NCI-H1694 treated with DMSO at 0.1 percent for 48 hours (cell line): ENCODE measurements around the gene MPDZ.
A peak's percentile ranks its signal among the peaks of the same experiment; 100 is the strongest.

Source experiments
- DNase-seq: peaks from one replicate; lab custom pipeline; 2025; lab: John Stamatoyannopoulos, UW

MPDZ gene

DNA sequence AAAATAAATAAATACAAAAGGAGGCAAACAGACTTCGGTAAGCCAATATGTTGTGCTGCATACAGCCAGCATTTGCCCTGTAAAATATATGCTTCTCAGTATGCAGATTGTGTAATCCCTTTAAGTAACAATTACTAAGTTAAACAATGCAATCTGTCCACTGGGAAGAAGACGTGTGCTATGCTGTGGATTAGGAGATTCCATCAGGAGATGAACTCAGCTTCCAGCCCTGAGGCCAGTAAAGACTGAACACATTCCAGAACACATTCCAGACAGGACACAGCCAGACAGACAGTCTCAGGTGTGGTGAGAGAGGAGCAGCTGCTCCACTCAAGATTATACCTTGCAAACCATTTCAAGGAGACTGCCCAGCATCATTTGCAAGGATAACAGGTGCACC lies 97.8 kb downstream of the MPDZ start:
- DNase-seq = no peak

- DNase-seq = no peak
Measured at GRCh38 chr9:13179257-13179656, 100.2 kb downstream of the MPDZ start.

GRCh38 chr9:13175732-13176131 lies 103.8 kb downstream of the MPDZ start:
- DNase-seq = no peak

DNA sequence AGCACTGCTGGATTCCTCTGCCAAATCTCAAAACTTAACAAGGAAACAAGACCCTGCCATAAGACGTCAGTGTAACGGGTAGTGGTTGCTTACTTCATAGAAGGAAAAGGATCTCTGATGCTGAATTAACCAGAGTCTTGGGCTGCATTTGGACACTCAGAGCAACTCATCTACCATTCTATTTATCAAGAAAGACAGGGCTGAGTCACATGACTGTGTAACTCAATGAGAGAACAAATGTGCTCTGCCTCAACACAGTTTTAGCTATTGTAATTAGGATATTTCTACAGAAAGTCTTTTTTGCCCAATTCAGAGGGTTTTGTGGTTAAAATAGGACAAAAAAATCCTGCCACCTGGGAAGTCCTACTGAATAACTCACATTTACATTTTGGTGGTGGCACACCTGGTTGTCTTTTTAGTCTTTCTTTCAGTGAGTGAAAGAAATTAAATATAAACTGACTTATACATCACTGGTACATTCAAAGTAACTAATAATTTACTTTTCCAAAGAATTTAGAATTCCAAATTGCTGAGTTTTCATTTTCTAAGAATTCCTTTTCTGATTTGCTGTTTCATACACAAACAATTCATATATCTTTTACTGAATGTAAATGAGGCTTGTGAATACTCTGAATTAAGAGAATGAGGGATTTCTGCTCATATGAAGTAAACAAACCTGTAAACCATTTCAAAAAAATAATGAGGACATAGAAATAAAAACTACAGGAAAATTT lies 104.4 kb downstream of the MPDZ start:
- no peak for DNase-seq

- no peak for DNase-seq
Measured at GRCh38 chr9:13173553-13173952, 105.9 kb downstream of the MPDZ start.

DNA sequence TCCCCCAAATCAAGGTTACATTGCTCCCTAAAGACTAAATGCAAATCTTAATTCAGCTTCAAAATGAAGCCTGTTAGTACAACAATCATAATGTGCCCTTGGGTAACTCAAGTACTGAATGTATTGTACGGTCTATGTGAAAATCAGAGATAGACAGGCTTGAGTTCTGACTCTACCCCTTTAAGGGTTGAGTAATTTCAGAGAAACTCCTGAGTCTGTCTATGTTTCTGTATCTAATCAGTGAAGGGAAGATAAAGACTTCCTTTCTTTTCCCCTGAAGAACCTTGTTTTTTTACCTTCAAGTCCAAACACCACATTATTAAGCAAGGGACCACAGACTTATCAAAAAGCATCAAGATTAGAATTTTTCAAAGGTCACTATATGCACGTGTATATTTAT lies 108.2 kb downstream of the MPDZ start:
- no peak for DNase-seq

DNA sequence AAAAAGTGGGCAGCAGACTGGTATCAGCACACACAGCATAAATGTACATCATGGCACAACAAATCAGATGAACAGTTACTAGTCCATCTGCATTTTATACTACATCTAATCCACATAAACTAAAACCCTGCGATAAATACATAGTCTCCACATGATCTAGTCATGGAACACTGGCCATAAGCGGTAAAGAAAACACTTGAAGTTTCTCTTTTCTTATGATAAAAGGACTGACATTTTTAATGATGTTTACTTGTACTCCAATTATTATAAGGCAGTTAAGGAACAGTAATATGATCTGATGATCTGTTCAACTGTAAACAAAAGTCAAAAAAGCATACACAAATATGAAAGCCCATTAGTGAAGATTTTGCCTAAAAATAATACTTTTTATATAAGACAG lies 112.5 kb downstream of the MPDZ start:
- no peak for DNase-seq

DNA sequence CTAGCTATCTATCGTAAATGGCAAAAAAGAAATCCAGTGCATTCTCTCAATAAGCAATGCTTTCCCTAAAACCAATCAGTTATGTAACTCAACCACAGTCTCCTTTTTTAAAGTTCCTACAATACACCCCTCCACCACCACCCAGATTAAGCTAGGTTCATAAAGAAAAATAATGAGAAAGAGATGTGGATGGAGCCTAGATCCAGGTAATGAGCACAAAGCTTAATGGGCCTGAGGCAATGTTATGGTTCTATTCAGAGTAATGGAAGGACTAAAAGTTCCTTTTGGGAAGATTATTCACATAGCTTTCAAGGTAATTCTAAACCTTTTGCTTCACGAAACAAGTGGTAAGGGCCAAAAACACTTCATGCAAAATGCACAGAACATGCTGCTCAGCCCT lies 113.5 kb downstream of the MPDZ start:
- DNase-seq = no peak

GRCh38 chr9:13165236-13165945 lies 114.1 kb downstream of the MPDZ start:
- DNase-seq = peak; percentile 88

DNA sequence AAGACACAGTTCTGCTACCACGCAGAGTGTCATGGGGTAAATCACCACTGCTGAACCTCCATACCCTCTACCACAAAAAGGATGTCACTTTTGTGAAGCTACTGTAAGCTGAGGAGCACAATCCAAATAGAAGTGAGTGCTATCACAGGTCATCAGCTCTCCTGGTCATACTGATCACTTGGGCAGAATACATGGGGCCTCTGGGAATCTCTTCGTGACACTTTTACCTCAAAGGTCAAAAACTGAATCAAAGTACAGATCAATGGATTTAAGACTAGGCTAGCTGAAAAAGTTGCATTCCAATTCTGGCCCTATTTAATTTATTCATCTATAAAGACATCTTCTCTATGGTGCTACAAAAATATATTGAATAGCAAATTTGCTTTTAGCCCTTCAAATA lies 115.5 kb downstream of the MPDZ start:
- DNase-seq = no peak

DNA sequence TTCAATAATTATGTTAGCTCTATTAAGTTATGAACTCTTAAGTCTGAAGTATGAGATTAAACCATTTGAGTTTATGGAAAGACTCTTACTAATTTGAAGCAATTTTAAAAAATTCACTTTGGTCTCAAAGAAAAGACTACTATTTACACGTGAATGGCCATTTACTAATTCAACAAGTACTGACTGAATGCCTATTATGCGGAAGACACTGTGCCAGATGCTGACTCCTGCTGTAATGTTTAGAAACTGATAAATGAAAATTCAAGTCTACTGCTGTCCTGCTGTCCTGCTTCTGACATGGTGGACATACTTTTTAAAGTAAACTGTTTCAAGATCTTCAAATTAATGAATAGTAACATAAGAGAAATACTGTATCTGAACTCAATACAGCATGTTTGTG lies 116.2 kb downstream of the MPDZ start:
- peak; percentile 62 for DNase-seq

DNA sequence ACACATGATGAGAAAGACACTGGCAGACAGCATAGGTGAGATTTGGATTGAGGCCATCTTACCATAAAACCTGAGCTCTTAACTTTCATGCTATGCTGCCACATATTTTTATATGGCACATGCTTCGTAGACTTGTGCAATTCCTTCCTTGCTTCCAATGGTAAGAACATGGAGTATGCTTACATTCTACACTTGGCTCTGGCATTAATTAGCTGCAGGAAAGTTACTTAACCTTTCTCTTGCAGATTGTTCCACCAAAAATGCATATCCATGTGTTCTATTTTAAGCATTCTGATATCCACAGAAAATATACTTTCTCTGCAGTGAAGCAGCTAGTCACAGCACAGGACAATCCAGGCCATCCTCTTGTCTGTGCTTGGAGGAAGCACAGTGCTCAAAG lies 119.4 kb downstream of the MPDZ start:
- DNase-seq = no peak

DNA sequence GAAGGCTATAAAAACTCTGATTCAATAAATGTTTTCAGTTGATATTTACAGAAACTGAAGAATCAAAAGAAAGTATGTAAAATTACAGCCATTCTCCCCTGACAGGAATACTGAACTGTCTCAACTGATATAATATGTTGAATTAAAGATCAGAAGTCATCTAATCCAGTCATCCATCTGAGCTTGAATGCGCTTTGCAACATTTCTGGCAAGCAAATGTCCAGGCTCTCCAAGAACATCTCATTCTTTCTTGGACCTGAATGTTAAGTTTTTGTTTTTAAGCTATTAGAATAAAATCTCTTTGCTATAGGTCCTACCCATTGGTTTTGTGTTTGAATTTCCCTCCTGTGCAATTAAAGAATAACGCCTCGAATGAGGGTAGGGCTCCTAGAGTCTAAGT lies 120.5 kb downstream of the MPDZ start:
- DNase-seq = no peak

- no peak for DNase-seq
Measured at GRCh38 chr9:13151489-13151888, 128.0 kb downstream of the MPDZ start.

DNA sequence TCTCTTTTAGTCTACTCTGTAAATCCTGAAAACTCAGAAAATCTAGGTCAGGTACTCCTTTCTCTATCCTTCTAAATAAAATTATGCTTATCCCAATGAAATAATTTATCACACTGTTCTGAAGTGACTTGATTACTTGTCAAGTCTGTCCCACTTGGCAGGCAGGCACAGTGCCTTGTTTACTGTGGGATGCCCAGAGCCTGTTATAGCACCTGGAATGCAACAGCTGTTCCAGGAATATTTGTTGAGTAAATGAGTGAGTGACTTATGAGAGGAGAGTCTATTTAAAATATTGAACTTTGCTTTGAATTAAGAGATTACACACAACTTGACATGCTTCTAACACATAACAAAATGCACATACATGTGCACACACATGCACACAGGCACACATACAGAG lies 130.0 kb downstream of the MPDZ start:
- peak; percentile 75 for DNase-seq

DNA sequence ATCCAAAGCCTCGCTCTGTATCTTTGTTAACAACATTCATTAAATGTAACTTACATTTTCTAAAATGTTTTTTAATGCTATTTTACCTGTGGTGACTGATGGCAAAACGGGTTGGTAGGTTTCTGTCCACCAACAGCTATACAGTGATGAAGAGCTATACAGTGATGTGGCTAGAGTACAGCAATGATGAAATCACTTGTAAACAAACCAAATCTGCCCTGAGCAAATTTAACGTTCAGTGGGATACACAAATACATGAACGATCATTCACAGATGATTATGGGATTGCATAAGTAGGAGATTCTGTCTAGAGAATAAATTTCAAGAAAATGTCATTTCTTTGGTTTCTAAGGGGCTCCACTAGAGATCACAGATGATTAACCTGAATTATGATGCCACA lies 132.7 kb downstream of the MPDZ start:
- DNase-seq = no peak

DNA sequence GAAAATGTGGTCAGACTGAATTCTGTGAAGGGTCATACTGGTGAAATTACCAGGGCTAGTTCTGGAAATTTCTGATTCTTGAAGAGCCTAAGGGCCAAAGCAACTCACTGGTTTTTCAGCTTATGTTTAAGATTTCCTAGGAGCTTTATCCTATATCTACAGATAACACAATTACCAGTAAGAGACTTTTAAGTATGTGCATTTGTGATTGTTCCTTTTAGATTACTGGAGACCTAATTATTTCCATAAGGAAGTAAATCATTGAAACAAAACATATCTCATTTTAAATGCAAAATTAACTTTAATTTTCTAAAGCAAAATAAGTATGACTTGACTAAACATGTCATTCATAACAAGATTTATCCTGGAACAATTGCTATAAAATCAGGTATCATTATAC lies 134.2 kb downstream of the MPDZ start:
- DNase-seq = no peak

- DNase-seq = no peak
Measured at GRCh38 chr9:13144166-13144775, 135.2 kb downstream of the MPDZ start.

GRCh38 chr9:13143281-13143680 lies 136.2 kb downstream of the MPDZ start:
- DNase-seq = no peak

GRCh38 chr9:13142776-13143175 lies 136.7 kb downstream of the MPDZ start:
- DNase-seq = no peak

GRCh38 chr9:13141629-13142028 lies 137.9 kb downstream of the MPDZ start:
- no peak for DNase-seq

GRCh38 chr9:13140843-13141592 lies 138.5 kb downstream of the MPDZ start:
- DNase-seq = no peak
